ENCODE results near the gene SERPINB13. TPM values are rescaled to one million over a fixed set of nuclear protein-coding genes. Genes with fewer than 3 reads are reported as not detected.

The SERPINB13 gene
- total RNA-seq, result not detected in 2 replicates

GRCh38 chr18:63586966-63587365, at the start of gene SERPINB13:
Gene SERPINB13 (plus strand): TSS chr18:63587343. CDS start chr18:63588668, 1,325 bp downstream.

GRCh38 chr18:63542069-63542468, 45.1 kb upstream of the SERPINB13 start, which contains the start of gene SERPINB12:
Gene SERPINB12 (plus strand): TSS chr18:63542369. CDS start chr18:63556160, 13,791 bp downstream.

GRCh38 chr18:63644142-63644541, 57.0 kb downstream of the SERPINB13 start, which contains the start of gene SERPINB4:
Gene SERPINB4 (minus strand): TSS chr18:63644256. CDS start chr18:63643577, 679 bp downstream.

Other genes with a start within 250 kb of the SERPINB13 start
- gene KDSR, start 220.1 kb upstream of the SERPINB13 start, total RNA-seq, result 17.2 and 20.9 TPM in 2 replicates
- 53.6 and 61.9 TPM in 2 replicates for gene VPS4B, start 164.9 kb upstream of the SERPINB13 start, total RNA-seq
- gene SERPINB5, start 110.4 kb upstream of the SERPINB13 start, total RNA-seq, result not detected in 2 replicates
- not detected in 2 replicates for gene SERPINB12, start 45.0 kb upstream of the SERPINB13 start, total RNA-seq
- not detected in 2 replicates for gene SERPINB4, start 56.9 kb downstream of the SERPINB13 start, total RNA-seq
- gene SERPINB3, start 74.5 kb downstream of the SERPINB13 start, total RNA-seq, result not detected in 2 replicates
- gene SERPINB11, start 115.6 kb downstream of the SERPINB13 start, total RNA-seq, result not detected in 2 replicates
- 0.22 TPM in 1 of 2 replicates, not detected in the other for gene SERPINB7, start 188.1 kb downstream of the SERPINB13 start, total RNA-seq

Data from dermis lymphatic vessel endothelial cell (primary cell).